Stimulated activated CD8-positive, alpha-beta memory T cell treated with anti-CD3 and anti-CD28 coated beads, Interleukin-15, amount 100 ng/mL, for 1 hour (primary cell): ENCODE data around the gene ZFP62.
"Not testable (repeated sequence)": the region's sequence is repeated elsewhere in the genome, so short reads cannot be mapped to it uniquely, and the experiment has no call there.

Experiments
- DNase-seq: peaks from one replicate; pipeline ENCODE4 v3.0.0-alpha.2; 2020; ENCODE audit warnings: low read depth

The ZFP62 gene

DNA sequence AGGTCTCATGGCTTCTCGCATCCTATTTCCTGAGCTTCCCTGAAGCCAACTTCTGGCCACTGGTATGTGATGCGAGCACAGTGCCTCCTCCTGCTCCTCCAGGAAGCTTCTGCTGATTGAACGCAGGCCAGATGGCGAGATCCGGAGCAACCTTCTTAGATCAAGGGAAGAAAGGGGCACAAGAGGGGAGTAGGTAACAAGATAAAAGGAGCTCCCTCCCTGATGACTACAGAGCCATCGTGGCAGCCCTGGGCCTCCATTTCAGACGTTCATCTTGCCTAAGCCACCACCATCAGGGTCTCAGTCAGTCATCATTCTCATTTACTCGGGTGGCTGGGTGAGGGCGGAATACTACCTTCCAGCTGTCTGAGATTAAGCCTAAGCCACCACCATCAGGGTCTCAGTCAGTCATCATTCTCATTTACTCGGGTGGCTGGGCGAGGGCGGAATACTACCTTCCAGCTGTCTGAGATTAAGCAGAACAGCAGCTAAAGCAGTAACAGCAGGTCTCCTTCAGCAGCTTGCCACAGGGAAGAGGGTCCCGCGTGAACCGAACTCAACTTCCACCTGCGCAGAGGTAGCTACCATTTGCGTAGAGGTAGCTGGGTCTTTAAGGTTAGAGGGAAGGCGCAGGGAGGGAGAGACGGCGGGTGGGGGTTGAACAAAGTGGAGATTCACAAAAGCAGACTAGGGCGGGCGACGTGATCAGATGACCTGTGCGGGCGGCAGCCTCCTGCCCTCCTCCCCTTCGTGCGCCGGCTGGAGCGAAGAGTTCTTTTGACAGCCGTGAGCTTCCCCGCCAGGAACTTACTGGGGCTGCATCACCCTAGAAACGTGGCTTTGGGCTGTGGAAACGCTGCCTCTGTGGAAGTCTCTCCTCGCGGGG is 30.6 kb downstream of the ZFP62 start:
- peak; percentile 44 for DNase-seq

- no peak for DNase-seq
Observed at GRCh38 chr5:180829726-180830125, 31.4 kb downstream of the ZFP62 start.

- not testable (repeated sequence) for DNase-seq
Observed at GRCh38 chr5:180828756-180829531, 32.1 kb downstream of the ZFP62 start.

DNA sequence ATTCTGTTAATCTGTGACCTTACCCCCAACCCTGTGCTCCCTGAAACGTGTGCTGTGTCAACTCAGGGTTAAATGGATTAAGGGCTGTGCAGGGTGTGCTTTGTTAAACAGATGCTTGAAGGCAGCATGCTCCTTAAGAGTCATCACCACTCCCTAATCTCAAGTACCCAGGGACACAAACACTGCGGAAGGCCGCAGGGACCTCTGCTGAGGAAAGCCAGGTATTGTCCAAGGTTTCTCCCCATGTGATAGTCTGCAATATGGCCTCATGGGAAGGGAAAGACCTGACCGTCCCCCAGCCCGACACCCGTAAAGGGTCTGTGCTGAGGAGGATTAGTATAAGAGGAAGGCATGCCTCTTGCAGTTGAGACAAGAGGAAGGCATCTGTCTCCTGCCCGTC is 33.7 kb downstream of the ZFP62 start:
- DNase-seq, result not testable (repeated sequence)

GRCh38 chr5:180825768-180826525 is 35.1 kb downstream of the ZFP62 start:
- DNase-seq, result no peak

- no peak for DNase-seq
Observed at GRCh38 chr5:180824630-180825476, 36.2 kb downstream of the ZFP62 start.

DNA sequence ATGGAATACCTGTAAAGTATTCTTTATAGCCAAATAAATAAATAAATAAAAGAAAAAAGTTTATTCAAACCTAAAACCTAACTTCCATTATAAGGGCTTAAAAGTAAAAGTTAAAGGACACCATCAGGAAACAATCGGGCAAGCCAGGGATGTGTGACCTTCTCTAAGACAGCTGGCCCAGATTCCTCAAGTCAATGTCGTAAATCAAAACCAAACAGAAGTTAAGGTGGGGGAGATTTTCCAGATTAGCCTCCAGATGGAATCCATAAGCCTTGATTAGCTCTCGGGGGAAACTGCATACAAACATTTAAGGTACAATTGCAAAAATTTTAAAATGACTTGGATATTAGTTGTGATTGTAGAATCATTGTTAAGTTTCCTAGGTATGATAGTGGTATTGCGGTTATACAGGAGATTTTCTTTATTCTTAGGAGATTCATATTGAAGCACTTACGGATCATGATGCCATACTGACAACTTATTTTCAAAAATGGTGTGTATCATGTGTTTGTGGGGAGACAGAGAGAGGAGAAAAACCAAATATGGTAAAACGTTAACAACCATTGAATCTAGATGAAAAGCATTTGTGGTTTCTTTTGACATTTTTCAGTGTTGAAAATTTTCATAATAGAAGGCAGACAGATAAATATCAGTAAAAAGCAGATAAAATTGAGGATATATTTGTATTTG is 37.0 kb downstream of the ZFP62 start:
- DNase-seq, result no peak

GRCh38 chr5:180823346-180823745 is 37.7 kb downstream of the ZFP62 start:
- no peak for DNase-seq

- no peak for DNase-seq
Observed at GRCh38 chr5:180821538-180821937, 39.5 kb downstream of the ZFP62 start.

- no peak for DNase-seq
Observed at GRCh38 chr5:180820788-180821321, 40.2 kb downstream of the ZFP62 start.

- no peak for DNase-seq
Observed at GRCh38 chr5:180818677-180819341, 42.3 kb downstream of the ZFP62 start.

DNA sequence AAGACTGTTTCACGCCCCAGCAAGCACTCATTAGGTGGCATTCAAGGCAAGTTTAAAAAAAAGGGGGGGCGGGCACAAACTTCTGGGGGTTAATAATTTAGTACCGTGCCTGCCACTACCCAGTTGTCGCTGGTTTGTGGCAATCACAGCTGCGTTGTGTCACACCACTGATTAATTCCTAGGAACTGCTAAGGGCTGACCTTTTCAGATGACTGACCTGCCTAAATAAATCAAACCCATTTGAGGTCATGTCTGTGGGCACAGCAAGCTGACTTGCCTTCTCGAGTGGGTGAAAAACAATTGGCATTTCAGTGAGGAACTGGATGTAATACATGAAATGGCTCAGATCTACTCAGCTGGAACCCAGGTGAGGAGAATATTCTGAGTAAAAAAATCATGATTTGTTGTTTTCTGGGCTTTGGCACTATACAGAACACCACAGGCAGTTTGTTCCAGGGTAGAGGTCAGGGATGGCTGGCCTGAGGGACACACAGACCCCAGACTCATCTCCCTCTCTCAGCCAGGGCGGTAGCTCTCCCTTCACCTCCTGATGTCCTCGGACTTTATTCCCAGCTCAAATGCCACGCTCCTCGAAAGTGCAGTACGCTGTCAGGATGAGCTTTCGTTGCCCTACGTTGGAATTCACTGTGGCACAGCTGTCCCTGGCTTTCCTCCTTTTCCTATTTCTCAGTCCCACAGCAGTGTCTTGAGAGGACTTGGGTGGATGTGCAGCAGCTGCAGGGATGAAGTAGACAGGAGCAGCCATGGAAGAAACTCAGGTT is 43.0 kb downstream of the ZFP62 start:
- no peak for DNase-seq

- DNase-seq, result no peak
Observed at GRCh38 chr5:180816608-180817534, 44.2 kb downstream of the ZFP62 start.

- no peak for DNase-seq
Observed at GRCh38 chr5:180815293-180815917, 45.7 kb downstream of the ZFP62 start.

GRCh38 chr5:180813420-180813819 is 47.7 kb downstream of the ZFP62 start:
- DNase-seq, result no peak

GRCh38 chr5:180811623-180812124 is 49.4 kb downstream of the ZFP62 start:
- no peak for DNase-seq

GRCh38 chr5:180810959-180811622 is 50.0 kb downstream of the ZFP62 start:
- no peak for DNase-seq
